ENCODE measurements around the gene PDE5A.
"Not testable (repeated sequence)": the region's sequence is repeated elsewhere in the genome, so short reads cannot be mapped to it uniquely, and the experiment has no call there.

The PDE5A gene

DNA sequence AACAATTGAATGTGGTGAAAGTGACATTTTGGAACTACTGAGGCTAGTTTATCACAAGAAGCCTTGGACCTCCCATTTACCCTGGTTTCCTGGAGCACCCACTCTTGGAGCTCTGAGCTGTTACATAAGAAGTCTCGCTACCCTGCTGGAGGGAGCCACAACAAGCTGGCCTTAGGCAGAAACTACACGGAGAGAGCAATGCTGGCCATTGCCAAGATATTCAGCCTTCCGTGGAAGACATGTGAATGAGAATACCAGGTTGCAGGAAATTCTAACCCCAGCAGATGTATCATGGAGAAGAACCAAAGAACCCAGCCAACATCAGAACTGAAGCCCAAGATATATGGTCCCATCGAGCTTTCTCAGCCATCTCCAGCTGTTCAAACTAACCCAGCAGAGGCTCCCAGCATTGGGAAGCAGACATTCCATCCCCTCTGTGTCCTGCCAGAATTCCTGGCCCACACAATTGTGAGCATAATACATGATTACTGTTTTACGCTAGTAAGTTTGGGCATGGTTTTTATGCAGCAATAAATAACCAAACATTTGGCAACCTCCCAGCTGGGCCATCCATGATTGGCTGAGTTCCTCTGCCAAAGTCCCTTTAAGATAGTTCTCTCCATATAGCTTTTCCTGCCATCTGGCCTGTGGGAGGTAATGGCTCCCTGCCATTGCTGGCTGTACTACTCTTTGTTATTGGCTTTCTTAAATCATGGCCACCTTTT, 17.9 kb upstream of the PDE5A start:
- peak in 3 of 51 donors; percentile 1 to 15 (median 9) for DNase-seq

GRCh38 chr4:119643306-119644042, 14.9 kb upstream of the PDE5A start:
- DNase-seq = no peak

- no peak for DNase-seq
Measured at GRCh38 chr4:119641765-119642164, 13.2 kb upstream of the PDE5A start.

GRCh38 chr4:119638359-119638758, 9.8 kb upstream of the PDE5A start:
- no peak for DNase-seq

DNA sequence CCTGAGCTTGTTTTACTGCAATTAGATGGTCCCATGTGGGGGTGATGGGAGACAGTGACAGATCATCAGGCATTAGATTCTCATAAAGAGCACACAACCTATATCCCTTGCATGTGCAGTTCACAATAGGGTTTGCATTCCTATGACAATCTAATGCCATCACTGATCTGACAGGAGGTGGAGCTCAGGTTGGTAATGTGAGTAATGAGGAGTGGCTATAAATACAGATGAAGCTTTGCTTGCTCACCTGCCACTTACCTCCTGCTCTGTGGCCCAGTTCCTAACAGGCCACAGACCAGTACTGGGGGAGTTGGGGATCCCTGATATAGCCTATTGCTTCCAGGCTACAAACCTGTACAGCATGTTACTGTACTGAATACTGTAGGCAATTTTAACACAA, 8.2 kb upstream of the PDE5A start:
- DNase-seq = not testable (repeated sequence)

GRCh38 chr4:119632216-119632615, 3.6 kb upstream of the PDE5A start:
- no peak for DNase-seq

- no peak for DNase-seq
Measured at GRCh38 chr4:119629142-119629471, 503 bp upstream of the PDE5A start.

- DNase-seq = peak in 30 of 51 donors; percentile 1 to 49 (median 15)
Measured at GRCh38 chr4:119627267-119628255, 1.0 kb downstream of the PDE5A start.

- peak in 1 of 51 donors; percentile 14 for DNase-seq
Measured at GRCh38 chr4:119626943-119627266, 1.7 kb downstream of the PDE5A start.

DNA sequence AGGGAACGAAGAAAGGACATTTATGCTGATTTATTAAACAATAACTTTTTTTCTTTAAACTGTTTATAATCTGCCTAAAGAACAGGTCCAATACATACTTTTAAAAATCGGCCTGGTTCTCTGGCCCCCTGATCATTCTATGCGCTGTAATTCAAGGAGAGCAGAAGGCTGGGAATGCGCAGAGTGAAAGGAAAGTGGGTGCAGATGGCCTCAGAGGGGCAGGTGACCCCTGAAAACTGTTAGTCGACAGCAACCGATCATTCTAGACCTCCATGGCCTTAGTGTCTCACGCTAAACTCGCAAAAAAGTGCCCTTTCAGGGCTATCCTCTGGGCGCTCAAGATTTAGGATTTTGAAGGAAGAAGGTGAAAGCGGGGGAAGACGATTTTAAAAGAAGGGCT, 2.2 kb downstream of the PDE5A start:
- DNase-seq = no peak

DNA sequence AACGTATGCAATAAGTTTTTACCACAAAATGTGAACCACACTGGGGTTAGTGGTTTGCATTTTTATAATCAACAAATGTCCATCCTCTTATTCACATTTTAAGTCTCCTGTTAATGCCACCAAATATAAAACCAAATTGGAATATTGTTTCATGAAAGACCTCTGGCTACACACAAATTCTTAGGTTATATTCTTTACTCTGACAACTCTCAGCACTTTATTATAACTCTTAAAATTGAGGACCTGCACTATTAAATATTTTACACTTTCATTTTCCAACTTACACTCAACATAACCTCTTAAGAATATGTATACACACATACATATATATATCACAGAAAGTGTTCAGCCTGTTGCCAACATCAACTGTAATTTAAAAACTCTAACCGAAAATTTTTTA, 2.8 kb downstream of the PDE5A start:
- DNase-seq = no peak

GRCh38 chr4:119624356-119624755, 4.2 kb downstream of the PDE5A start:
- no peak for DNase-seq

DNA sequence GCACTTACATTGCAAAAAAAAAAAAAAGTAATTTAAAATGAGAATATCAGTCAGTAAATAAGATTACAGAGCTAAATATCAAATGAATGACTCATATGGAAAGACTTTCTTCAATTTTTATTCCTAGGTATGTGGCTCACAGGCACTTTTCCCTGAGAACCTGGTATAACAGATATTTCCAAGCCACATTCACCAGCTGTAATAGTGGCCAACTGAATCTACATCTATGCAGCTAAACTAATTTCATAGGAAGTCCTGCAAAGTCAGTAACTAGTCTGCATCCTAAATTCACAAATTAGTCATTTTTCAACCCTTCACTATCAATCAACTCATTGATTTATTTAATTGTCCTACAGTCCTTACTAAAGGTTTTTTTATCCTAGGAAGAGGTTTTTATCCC, 5.6 kb downstream of the PDE5A start:
- no peak for DNase-seq

DNA sequence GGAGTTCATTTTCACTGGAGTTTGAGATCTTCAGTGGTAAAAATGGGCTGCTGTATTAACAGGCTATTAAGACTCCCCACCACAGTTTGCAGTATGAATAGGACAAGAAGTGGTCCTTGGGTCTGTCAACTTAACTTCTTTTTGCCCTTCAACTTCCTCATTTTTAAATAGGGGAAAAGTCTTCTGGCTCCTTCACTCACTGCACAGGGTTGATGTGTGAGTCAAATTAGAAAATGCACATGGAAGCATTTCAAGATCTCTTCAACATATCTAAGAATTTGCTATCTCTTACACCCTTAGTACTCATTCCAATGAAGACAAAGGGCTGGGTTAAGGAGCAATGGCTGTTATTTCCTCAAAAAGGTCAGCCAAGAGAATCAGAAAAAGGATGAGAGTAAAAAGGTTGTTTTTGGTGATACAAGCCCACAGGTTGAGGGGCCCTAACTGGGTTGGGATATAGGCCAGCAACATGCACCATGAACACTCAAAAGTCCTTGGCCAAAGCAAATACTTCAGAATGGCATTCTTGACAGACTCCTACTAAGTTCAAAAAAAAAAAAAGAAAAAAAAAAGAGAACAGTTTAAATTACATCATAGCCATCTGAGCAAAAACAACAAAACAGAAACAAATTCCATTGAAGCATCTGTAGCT, 13.4 kb downstream of the PDE5A start:
- no peak for DNase-seq

DNA sequence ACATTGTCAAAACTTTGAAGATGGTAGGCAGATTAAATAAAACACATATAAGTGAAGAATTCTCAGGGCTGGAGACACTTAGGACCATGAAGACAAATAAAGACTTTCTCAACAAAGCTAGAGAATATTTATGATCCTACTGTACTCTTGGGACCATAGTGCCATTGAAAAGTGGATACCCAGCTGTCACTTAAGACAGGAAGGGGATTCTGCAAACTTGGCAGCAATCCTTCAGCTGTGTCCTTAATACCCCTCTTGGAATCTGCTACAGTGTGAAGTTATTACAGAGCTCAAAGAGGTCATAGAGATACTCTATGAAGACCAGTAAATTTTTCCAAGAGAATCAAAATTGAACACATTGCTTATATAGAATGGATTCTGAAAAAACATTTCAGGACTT, 24.3 kb downstream of the PDE5A start:
- DNase-seq = no peak

GRCh38 chr4:119602366-119602765, 26.2 kb downstream of the PDE5A start:
- DNase-seq = no peak

DNA sequence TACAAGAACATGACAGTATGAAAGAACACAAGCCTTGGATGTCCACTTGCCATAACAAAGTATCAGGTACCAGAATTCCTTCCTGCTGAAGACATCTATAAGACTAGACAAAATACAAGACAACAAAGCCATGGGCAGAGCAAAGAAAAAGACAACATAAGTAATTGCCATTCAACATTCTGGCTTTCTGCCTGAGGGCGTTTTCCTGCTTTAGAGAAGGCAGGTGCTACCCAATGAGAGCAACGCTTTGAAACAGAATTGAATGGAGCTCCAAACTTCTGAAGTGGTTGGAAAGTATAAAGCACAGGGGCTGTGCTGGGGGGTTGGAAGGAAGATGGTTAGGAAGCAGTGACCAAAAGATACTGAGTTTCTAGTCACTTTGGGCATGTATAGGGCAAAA, 30.1 kb downstream of the PDE5A start:
- no peak for DNase-seq

GRCh38 chr4:119597377-119597776, 31.2 kb downstream of the PDE5A start:
- no peak for DNase-seq

GRCh38 chr4:119593698-119594097, 34.9 kb downstream of the PDE5A start:
- no peak for DNase-seq

GRCh38 chr4:119592830-119593229, 35.8 kb downstream of the PDE5A start:
- no peak for DNase-seq

DNA sequence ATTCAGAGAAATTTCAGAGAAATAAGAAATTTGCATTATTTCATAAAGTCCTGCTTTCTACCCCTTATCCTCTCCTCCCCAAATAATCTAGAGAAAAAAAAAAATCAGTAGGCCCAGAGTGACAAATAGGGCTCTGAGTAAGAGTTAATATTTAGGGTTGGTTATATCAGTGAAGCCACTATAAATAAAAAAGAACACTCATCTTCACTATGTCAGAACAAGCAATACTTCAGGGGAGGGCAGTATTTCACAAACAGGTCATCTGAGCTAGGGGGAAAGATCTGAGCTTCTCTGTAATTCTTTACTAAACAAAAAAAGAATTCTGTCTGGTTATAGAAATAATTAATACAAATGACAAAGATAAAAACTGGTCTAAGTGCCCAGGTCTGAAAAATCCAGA, 39.4 kb downstream of the PDE5A start:
- DNase-seq = no peak

DNA sequence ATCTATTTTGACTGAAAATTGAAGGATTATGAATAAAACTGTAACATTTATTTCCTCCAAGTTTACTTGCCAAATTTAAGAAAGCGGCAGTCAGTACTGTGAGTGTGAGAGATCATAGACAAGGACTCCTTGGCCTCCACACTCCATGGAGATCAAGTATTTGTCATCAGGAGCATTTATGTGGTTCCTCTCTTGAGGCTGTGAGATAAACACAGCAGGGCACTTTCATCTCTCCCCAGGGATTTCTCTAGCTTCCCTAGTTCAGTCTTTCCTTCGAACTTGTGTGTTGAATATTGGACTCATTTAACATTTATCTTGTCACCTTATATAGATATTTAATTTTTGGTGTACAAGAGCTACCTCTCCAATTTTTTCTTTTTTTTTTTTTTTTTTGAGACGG, 40.8 kb downstream of the PDE5A start:
- DNase-seq = no peak

All from hypothalamus (tissue), 51 donors.